ENCODE data around the gene EIF4EBP2.

The EIF4EBP2 gene

DNA sequence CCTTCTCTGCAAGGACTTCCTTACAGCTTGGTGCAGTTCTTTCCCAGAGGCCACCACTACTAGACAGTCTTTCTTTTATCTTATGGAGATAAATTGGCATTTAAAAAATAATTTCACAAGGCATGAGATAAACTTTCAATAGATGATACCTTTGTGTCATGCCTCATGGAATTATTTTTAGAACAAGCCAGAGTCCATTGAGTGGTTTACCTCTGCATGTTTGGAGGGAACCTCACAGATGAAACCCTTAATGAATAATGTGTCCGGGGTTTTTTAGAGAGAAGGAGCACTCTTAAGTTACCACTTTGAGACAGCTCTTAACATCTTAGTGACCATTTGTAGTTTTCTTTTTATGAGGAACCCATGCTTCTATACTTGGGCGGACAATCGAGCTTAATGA is 20.4 kb downstream of the EIF4EBP2 start:
- DNase-seq, result no peak
- intact Hi-C loops (cut with DNase I), result no loop called here

DNA sequence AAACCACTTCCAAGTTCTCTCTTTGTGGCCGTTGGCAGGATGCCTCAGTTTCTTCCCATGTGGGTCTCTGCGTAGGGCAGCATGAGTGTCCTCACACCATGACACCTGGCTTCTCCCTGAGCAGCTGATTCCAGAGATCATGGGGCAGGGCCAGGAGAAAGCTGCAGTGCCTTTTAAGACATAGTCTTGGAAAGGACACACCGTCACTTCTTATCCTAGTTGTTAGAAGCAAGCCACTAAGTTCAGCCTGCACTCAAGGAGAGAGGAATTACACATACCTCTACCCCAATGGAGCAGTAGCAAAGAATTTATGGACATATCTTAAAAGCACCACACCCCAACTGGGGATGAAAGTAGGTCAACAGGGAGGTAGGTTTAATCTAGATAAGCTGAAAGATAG is 21.2 kb downstream of the EIF4EBP2 start:
- intact Hi-C loops (cut with DNase I), result no loop called here
- DNase-seq, result no peak

DNA sequence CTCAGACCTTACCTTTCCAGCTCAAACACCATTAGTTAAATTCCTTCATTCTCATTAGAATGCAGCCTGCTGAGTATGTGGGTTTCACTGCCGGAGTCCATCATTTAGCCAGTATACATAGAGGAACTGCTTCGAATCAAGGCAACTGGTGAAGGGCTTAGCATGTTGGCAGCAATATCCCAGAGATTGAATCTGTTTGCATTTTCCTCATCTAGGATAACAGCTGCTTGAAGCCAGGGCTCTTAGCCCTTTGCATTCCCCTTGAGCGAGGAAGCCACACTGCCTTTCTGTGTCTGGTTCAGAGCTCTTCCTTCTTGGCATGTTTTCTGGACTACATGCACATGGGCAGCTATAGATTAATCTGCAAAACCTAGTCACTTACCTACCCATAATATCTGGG is 22.9 kb downstream of the EIF4EBP2 start:
- intact Hi-C loops (cut with DNase I), result no loop called here
- no peak for DNase-seq

DNA sequence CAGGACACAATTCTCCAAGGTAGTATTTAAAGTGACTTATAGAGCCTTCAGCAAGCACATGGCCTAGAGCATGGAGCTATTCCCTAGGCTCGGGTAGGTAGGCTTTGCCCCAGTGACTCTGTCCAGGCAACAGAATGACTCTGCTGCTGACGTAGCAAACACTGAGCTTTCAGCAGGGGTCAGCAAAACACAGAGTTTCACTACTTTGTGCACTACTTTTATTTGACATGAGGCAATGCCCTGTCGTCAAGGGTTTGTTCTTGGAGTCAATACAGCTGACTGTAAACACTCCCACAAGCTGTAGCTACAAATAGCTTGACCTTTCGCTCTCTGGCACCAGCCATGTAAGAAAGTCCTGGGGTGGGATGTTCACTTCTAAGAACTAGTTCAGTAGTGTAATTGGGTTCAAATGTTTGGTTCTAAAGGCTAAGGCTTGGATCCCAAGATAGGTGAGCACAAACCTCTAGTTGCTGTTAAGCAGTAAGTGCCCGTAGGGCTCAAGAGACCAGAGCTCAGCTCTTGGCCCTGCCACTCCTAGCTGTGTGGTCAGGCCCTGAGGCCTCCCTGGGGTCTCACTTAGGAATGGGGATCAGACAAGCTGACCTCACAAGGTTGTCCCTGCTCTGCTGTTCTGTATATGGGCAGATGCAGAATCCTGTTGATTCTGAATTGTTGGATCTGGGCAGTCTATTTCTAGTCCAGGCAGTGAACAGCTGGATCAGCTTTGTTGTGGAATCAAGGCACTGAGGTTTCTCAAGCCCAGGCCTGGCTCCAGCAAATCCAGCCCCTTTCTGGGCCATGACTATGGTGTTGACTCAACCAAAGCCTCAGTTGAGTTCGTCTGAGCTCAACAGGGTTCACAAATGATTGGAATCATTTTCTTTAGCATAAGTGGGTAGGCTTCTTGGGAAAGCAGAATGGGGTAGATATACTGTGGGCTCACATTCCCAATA is 26.8 kb downstream of the EIF4EBP2 start:
- DNase-seq, result peak in 22 of 42 donors; percentile 15 to 69 (median 37)
- intact Hi-C loops (cut with DNase I), result no loop called here

DNA sequence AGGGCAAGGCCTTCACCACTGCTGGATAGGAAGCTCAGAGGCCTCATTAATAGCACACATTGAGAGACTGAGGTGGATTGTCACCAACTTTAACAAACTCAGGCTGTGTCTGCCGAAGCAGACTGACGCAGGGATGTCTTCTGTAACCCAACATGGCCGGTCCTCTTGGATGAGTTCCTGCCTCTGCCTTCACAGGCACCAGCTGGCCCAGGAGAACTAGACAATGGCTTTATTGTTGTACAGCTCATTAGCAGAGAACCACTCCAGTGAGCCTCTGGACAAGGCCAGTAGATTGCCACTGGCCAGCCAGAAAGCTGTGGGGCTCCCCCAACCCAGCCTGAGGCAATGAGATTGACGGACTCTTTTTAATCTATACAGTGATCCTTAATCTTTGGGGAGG is 28.2 kb downstream of the EIF4EBP2 start:
- DNase-seq, result peak; percentile 49 to 90 (median 76)
- intact Hi-C loops (cut with DNase I), result no loop called here

DNA sequence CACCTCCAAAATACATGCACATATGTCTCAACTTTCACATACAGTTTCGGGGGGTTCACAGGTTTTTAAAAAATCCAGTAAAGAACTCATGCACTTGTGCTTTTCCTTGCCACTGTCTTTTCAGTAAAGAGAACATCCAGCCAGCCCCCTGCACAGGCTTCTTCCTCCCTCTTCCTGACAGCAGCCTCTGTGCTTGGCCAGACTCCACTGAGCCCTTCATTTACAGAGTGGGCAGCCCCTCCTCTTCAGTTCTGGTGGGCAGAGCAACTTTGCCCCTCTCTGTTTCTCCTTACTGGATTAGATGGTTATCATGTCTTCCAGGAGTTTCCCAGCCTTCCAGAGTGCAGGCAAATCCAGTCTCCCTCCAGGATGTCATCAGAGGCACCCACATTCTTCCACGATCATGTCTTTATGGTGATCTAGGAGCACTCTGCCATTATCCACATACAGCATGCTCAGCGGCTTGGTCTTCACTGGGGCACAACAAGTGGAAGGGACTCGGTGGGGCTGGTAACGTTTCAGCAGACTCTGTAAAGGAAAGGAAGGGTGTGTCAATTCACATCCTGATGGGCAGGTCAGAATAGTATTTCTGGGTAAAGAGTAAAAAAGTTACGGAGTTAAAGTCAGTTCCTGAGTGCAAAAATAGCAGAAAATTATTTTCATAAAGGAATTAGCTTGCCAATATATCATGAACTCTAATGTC is 28.8 kb downstream of the EIF4EBP2 start:
- intact Hi-C loops (cut with DNase I), result no loop called here
- DNase-seq, result peak in 1 of 42 donors; percentile 16

DNA sequence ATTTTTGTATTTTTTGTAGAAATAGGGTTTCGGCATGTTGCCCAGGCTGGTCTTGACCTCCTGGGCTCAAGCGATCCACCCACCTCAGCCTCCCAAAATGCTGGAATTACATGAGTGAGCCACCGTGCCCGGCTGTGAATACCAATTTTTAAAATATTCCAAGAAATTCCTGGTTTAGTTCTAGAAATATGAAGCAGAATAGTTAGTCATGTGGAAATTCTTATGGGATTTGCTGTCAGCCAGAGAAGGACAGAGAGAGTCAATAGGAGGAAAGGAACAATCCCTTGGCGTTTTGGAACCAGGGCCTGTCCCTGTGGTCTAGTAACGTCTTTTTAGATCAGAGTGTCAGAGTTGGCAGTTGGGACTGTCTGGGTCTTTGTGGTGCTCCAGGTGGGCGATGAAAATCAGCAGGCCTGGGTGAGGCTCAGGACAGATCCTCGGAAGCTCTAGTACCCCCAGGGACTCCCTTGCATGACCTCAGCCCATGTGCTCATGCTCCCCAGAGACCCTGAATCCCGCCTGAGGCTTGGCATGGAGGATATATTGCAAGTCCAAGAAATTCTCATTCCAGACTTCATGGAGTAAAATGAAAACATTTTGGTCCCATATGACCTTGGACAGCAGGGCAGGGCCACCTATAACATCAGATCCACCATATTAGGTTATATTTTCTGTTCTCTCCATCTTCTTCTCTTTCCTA is 29.8 kb downstream of the EIF4EBP2 start:
- intact Hi-C loops (cut with DNase I), result no loop called here
- no peak for DNase-seq

DNA sequence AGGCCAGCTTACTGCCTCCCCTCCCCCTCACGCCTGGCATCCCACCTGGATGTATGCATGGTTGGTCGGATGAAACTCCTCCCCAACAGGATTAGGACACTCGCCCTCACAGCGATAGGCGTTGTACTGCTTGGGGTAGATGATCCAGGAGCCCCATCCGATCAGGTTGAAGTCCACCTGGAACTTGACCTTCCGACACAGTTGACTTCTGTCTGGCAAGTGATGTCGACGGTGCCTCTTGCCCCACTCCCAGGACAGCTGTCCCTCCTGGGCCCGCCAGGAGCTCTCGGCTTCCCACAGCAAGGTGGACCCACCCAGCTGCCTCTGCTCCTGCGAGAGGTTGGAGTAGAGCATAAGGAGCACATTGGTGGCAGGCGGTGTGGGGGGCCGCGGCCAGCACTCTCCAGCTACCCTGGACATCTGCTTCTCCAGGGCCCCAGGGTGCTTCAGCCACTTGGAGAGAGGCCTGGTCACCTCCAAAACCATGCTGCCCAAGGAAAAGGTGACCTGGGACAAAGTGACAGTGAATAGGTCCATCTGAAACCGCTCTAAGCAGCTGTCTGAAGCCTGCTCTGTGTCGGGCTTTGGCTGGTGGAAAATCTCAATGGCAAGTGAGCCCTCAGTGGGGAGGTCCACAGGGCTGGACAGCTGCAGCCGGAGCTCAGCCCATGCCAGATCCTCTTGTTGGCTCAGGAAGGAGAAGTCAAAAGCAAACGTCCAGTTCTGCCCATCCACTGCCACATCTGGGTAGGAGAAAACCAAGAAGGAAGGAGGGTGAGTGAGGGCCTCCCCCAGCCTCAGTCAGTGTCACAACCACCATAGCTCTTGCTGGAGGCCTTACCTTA is 31.5 kb downstream of the EIF4EBP2 start:
- intact Hi-C loops (cut with DNase I), result no loop called here
- DNase-seq, result peak in 1 of 42 donors; percentile 30

DNA sequence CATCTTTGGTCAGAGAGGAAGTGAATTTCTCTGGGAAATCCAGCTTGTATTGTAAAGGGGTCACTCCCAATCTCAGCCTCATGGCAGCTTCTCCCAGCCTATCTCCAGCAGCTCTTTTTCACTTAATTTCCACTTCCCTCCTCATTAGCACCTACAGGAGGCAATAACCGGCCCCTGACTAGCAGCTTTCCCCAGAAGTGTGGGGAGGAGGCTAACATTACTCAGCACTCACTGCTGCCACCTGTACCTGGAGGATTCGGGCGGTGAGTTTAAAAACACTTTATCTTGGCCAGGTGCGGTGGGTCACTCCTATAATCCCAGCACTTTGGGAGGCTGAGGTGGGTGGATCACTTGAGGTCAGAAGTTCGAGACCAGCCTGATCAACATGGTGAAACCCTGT is 33.8 kb downstream of the EIF4EBP2 start:
- peak in 1 of 42 donors; percentile 1 for DNase-seq
- intact Hi-C loops (cut with DNase I), result no loop called here

DNA sequence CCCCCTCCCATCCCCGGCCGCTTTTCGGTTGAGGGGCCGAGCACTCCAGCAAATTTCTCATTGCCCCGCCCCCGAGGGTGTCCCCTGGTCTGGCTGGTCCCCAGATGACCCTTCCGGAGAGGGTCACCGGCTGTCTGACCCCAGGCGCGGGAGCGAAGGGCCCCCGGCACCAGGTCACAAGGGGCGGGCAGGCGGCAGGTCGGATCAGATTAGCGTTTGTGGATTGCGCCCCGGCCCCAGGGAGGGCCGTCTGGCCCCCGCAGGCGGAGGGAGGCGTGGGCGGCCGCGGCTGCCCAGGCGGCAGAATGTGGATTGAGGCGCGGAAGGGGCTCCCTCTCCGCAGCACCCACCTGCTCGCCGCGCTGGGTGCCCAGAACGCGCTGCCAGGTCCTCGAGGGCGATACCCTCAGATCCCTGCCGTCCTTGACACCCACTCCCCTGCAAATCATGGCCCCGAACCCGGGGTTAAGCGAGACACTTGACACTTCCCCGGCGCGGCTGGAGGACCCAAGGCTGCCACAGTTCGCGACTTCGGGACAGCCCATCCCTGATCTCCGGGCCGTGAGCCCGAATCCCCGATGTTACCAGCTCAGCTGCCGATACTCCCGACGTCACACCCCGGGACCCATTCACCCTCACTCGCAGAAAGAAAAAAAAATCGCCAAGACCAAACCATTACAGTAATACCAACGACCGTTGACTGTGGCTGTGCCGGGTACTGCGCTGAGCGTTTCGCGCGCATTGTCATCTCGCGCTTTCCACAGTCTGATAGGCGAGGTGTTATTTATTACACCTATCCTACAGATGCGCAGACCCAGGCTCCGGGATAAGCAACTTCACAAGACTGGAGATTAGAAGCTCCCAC is 36.6 kb downstream of the EIF4EBP2 start:
- intact Hi-C loops (cut with DNase I), result no loop called here
- no peak for DNase-seq

DNA sequence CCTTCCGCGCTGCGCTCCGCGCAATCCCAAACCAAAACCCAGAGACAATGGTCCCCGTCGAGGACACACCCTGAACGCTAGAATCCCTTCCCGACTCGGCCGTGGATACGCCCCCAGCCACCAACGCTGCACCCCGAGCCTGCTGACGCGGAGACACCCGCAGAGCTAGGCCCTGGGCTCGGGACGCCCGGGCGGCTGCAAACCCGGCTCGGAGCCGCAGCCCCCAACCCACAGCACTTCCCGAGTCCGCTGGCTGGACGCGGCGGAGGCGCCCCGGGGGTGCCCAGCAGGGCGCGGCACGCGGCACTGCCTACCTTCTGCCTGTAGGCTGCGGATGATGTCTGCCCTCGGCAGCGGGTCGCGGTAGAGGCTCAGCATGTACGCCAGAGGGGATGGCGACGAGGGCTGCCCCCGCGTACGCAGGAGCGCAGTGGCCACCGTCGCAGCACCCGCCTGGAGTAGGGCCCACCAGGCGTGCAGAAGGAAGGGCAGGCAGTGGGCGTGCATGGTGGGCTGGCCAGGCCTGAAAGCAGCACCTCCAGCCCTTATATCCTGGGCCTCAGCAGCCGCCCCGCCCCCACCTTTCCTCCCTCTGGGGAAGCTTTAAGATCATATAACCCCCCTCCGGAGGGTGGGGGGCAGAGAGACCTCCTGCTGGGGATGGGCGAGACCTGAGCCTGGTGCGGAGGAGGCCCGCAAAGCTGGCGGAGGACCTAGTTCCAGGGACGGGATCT is 37.4 kb downstream of the EIF4EBP2 start, which contains the start of gene NODAL:
Gene NODAL, minus strand, starts transcription at position 521 of the 734 bp plus-strand sequence. Its CDS starts 14 bp downstream, at position 507.
- intact Hi-C loops (cut with DNase I), result no loop called here
- no peak for DNase-seq

DNA sequence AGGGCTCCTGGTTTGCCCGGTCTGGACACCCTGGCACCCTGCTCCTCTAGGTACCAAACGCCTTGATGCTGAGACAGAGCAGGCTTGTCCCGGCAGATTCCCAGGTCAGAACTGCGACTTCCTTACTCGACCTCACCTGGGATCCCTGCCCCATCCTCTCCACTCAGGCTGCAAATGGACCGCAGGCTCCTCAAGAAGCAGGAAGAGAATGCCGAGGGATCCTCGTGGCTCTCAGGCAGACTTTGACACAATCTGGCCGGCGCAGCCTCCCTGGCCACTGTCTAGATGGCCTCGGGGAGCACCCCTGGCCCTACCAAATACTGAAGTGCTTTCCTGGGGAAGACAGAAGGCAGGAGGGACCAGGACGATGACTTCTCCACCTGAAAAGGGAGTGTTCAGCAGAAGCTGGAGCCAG is 38.0 kb downstream of the EIF4EBP2 start:
- DNase-seq, result no peak

DNA sequence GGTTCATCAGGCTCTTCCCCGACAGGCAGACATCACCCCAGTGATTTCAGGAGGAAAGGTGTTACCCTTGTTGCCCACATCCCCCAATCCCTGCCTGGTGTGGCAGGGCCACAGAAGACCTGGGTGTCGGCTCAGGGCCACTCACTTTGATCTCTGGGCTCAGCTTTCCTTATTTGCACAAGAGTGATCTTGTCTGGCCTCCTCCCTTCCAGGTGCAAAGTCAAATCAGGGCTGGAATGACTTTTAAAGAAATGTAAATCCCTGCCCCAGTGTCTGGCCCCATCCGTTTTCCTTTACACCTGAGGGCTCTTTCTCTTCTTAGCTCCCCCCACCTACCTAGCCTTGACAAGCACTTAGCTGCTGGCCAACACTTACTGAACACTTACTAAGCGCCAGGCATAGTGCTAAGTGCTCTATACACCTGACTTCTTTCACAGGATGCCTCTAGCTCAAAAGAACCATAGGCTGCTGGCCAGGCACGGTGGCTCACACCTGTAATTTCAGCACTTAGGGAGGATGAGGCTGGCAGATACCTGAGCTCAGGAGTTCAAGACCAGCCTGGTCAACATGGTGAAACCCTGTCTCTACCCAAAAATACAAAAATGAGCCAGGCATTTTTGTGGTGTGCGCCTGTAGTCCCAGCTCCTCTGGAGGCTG is 38.5 kb downstream of the EIF4EBP2 start:
- intact Hi-C loops (cut with DNase I), result no loop called here
- DNase-seq, result no peak

More for the DNA sequence above, 38.0 kb downstream of the EIF4EBP2 start:
- intact Hi-C loops (cut with DNase I), result no loop called here

DNA sequence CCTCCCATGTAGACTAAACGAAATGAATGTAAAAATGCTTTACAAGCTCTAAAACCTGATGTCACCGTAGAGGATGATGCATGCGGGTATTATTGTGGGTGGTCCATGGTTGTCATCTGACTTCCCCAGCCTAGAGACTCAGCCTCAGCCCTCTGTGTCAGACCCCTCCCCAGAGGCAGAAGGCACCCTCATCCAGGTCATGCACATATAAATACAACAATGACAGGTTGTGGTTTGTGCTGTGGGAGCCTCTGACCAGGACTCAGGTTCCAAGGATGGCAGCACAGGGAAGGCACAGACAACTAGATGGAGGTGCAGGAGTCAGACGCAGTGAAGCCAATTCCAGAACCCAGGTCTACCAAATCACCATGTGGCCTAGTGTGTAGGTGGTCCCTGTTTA is 40.8 kb downstream of the EIF4EBP2 start:
- no peak for DNase-seq
- intact Hi-C loops (cut with DNase I), result no loop called here

DNA sequence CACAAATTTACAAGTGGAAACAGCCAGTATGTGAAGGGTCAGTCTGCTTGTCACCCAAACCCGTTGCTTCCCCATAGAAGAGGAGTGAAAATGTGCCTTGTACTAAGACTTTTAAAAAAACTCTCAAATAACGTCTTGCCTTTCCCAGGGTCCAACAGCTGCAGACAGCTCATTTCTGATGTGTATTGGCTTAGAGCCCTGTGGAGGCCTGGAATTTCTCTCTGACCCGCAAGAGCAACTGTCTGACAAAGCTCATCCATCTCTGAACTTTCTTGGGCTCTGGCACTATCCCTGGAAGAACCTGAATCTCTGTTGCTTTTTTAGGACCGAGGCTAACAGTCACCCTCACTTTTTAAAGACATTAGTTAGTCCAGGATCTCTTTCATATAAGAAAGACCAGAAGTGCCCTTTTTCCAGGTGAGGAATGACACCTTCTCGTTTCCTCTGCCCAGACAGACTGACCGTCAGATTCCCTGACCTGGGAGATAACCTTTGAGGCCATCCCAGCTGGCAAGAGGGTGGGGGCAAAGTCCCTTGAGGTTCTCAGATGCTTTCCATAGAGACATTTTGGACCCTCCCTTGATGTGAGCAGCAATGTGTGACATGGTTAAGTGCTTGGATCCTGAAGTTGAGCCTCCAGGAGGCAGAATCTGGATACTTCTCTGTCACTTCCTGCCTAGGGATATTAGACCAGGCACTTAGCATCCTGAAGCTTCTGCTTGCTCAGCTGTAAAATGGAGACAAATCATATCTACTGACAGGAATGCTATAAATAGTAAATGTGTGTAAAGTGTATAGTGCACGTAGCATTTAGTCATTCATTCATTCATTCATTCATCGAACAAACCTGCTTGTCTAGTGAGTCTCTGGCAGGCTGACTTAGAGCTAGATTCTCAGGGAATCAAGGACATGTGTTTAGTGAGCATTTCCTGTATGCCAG is 42.0 kb downstream of the EIF4EBP2 start:
- no peak for DNase-seq
- intact Hi-C loops (cut with DNase I), result no loop called here

Measured in head of caudate nucleus (tissue), 42 donors.